Measurements from ENCODE around the gene GNG2.
A peak's percentile ranks its signal among the peaks of the same experiment; 100 is the strongest.

Gene GNG2

GRCh38 chr14:51834240-51834639, 26.2 kb upstream of the GNG2 start:
- Histone ChIP-seq H3K9me3 (ENCODE audit: low read length) (no peaks in the 10 kb centered on the region), H3K36me3 (ENCODE audit: insufficient read depth, low read length) (no peaks in the 10 kb centered on the region), H3K4me3 (ENCODE audit: low read depth in 1 of 2, low read length in 2 of 2) (no peak overlapping the region), H3K9ac (ENCODE audit: low read length) (no peak overlapping the region), H3K4me1 (ENCODE audit: insufficient read depth, low read length) (no peaks in the 10 kb centered on the region), H3K27me3 (ENCODE audit: control insufficient read depth in 1 of 2, insufficient read depth in 2 of 2, low read length in 2 of 2) (no peaks in the 10 kb centered on the region), H3K27ac (ENCODE audit: low read depth, low read length) (no peak overlapping the region)

DNA sequence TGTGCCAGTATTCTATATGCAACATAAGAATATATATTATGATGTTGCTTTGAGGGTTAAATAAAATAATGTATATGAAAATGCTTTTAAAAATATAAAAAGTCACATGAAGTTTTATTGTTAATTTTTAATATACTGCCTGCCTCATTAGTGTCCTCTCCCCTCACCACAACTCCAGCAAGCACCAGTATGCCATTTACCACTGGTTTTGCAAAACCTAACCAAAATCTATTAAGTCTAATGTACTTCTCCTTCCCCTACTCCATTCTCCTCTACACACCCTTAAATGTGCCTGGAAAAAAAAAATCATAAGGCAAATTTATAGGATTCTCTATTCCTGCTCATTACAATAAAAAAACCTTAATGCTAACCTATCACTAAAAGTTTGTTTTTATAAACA, 24.0 kb upstream of the GNG2 start:
- no peak overlapping the region for H3K4me3 ChIP-seq (ENCODE audit: low read depth in 1 of 2, low read length in 2 of 2)
- H3K36me3 ChIP-seq (ENCODE audit: insufficient read depth, low read length): no peaks in the 10 kb centered on the region
- no peaks in the 10 kb centered on the region for H3K4me1 ChIP-seq (ENCODE audit: insufficient read depth, low read length)
- no peaks in the 10 kb centered on the region for H3K9me3 ChIP-seq (ENCODE audit: low read length)
- H3K27me3 ChIP-seq (ENCODE audit: control insufficient read depth in 1 of 2, insufficient read depth in 2 of 2, low read length in 2 of 2): no peaks in the 10 kb centered on the region
- no peak overlapping the region for H3K9ac ChIP-seq (ENCODE audit: low read length)
- H3K27ac ChIP-seq (ENCODE audit: low read depth, low read length): no peak overlapping the region

GRCh38 chr14:51844081-51844881, 16.1 kb upstream of the GNG2 start:
- Histone ChIP-seq H3K4me1 (ENCODE audit: insufficient read depth, low read length) (no peaks in the 10 kb centered on the region), H3K9me3 (ENCODE audit: low read length) (no peaks in the 10 kb centered on the region), H3K27me3 (ENCODE audit: control insufficient read depth in 1 of 2, insufficient read depth in 2 of 2, low read length in 2 of 2) (no peaks in the 10 kb centered on the region), H3K36me3 (ENCODE audit: insufficient read depth, low read length) (no peaks in the 10 kb centered on the region), H3K9ac (ENCODE audit: low read length) (no peak overlapping the region), H3K4me3 (ENCODE audit: low read depth in 1 of 2, low read length in 2 of 2) (no peak overlapping the region), H3K27ac (ENCODE audit: low read depth, low read length) (no peak overlapping the region)

DNA sequence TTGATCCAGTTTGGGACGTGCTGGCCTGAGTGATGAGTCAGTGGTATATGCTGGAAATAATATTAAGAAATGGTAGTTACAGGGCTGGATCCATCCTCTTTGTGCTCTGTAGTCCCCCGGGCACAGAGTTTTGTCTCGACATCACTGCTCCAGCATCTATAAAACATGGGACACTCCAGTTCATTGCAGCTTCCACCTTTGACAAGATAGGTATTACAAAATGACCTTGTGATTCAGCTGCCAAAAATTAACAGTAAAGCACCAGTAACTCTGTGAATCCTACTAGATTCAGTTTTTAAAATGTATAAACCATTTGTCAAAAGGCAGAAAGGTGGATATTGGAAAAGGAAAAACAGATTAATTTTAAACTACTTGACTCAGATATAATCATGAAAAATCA, 14.6 kb upstream of the GNG2 start:
- no peaks in the 10 kb centered on the region for H3K9me3 ChIP-seq (ENCODE audit: low read length)
- no peak overlapping the region for H3K27ac ChIP-seq (ENCODE audit: low read depth, low read length)
- no peaks in the 10 kb centered on the region for H3K4me1 ChIP-seq (ENCODE audit: insufficient read depth, low read length)

GRCh38 chr14:51846631-51847488, 13.6 kb upstream of the GNG2 start:
- H3K9ac ChIP-seq (ENCODE audit: low read length): no peak overlapping the region
- H3K4me3 ChIP-seq (ENCODE audit: low read depth in 1 of 2, low read length in 2 of 2): peak overlapping the region in 1 of 2 donors; percentile 20
- H3K4me1 ChIP-seq (ENCODE audit: insufficient read depth, low read length): no peaks in the 10 kb centered on the region
- H3K9me3 ChIP-seq (ENCODE audit: low read length): no peaks in the 10 kb centered on the region
- no peaks in the 10 kb centered on the region for H3K27me3 ChIP-seq (ENCODE audit: control insufficient read depth in 1 of 2, insufficient read depth in 2 of 2, low read length in 2 of 2)
- H3K36me3 ChIP-seq (ENCODE audit: insufficient read depth, low read length): no peaks in the 10 kb centered on the region
- no peak overlapping the region for H3K27ac ChIP-seq (ENCODE audit: low read depth, low read length)

More for the DNA sequence above, 14.6 kb upstream of the GNG2 start:
- H3K27me3 ChIP-seq (ENCODE audit: control insufficient read depth in 1 of 2, insufficient read depth in 2 of 2, low read length in 2 of 2): no peaks in the 10 kb centered on the region
- H3K4me3 ChIP-seq (ENCODE audit: low read depth in 1 of 2, low read length in 2 of 2): no peak overlapping the region
- H3K36me3 ChIP-seq (ENCODE audit: insufficient read depth, low read length): no peaks in the 10 kb centered on the region
- no peak overlapping the region for H3K9ac ChIP-seq (ENCODE audit: low read length)

GRCh38 chr14:51847489-51847796, 13.0 kb upstream of the GNG2 start:
- H3K4me3 ChIP-seq (ENCODE audit: low read depth in 1 of 2, low read length in 2 of 2): no peak overlapping the region
- no peaks in the 10 kb centered on the region for H3K4me1 ChIP-seq (ENCODE audit: insufficient read depth, low read length)

GRCh38 chr14:51848120-51848519, 12.3 kb upstream of the GNG2 start:
- Histone ChIP-seq H3K4me1 (ENCODE audit: insufficient read depth, low read length) (no peaks in the 10 kb centered on the region), H3K9ac (ENCODE audit: low read length) (no peak overlapping the region), H3K27ac (ENCODE audit: low read depth, low read length) (no peak overlapping the region), H3K36me3 (ENCODE audit: insufficient read depth, low read length) (no peaks in the 10 kb centered on the region), H3K4me3 (ENCODE audit: low read depth in 1 of 2, low read length in 2 of 2) (no peak overlapping the region), H3K9me3 (ENCODE audit: low read length) (no peaks in the 10 kb centered on the region), H3K27me3 (ENCODE audit: control insufficient read depth in 1 of 2, insufficient read depth in 2 of 2, low read length in 2 of 2) (no peaks in the 10 kb centered on the region)

More at GRCh38 chr14:51847489-51847796, 13.0 kb upstream of the GNG2 start:
- no peak overlapping the region for H3K27ac ChIP-seq (ENCODE audit: low read depth, low read length)
- no peaks in the 10 kb centered on the region for H3K36me3 ChIP-seq (ENCODE audit: insufficient read depth, low read length)
- H3K27me3 ChIP-seq (ENCODE audit: control insufficient read depth in 1 of 2, insufficient read depth in 2 of 2, low read length in 2 of 2): no peaks in the 10 kb centered on the region
- no peaks in the 10 kb centered on the region for H3K9me3 ChIP-seq (ENCODE audit: low read length)
- H3K9ac ChIP-seq (ENCODE audit: low read length): no peak overlapping the region

DNA sequence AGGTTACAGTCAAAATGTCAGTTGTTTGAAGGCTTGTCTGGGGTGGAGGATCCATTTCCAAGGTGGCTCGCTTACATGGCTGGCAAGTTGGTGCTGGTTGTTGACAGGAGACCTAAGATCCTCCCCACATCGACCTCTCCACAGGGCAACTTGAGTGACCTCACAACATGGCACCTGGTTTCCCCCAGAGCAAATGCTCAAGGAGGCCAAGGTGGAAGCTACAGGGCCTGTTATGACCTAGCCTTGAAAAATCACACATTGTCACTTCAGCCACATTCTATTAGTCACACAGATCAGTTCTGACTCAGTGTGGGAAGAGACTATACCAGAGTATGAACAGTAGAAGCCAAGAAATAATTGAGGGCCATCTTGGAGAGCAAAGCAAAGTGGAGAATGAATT, 11.3 kb upstream of the GNG2 start:
- Histone ChIP-seq H3K4me1 (ENCODE audit: insufficient read depth, low read length) (no peaks in the 10 kb centered on the region), H3K9ac (ENCODE audit: low read length) (no peak overlapping the region)

DNA sequence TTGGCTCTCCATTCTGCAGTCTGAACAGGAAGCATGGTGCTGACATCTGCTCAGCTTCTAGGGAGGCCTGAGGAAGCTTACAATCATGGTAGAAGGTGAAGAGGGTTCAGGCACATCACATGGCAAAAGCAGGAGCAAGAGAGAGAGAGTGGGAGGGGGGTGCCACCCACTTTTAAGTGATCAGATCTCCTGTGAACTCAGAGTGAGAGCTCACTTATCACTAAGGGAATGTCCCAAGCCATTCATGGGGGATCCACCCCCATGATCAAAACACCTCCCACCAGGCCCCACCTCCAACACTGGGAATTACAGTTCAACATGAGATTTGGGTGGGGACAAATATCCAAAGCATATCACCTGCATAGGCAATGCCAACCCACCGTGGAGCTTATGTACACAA, 9.8 kb upstream of the GNG2 start:
- H3K4me1 ChIP-seq (ENCODE audit: insufficient read depth, low read length): no peaks in the 10 kb centered on the region
- no peaks in the 10 kb centered on the region for H3K9me3 ChIP-seq (ENCODE audit: low read length)
- H3K4me3 ChIP-seq (ENCODE audit: low read depth in 1 of 2, low read length in 2 of 2): no peak overlapping the region
- no peak overlapping the region for H3K9ac ChIP-seq (ENCODE audit: low read length)
- no peaks in the 10 kb centered on the region for H3K27me3 ChIP-seq (ENCODE audit: control insufficient read depth in 1 of 2, insufficient read depth in 2 of 2, low read length in 2 of 2)
- no peaks in the 10 kb centered on the region for H3K36me3 ChIP-seq (ENCODE audit: insufficient read depth, low read length)
- H3K27ac ChIP-seq (ENCODE audit: low read depth, low read length): no peak overlapping the region

More for the DNA sequence above, 11.3 kb upstream of the GNG2 start:
- H3K27me3 ChIP-seq (ENCODE audit: control insufficient read depth in 1 of 2, insufficient read depth in 2 of 2, low read length in 2 of 2): no peaks in the 10 kb centered on the region
- no peak overlapping the region for H3K4me3 ChIP-seq (ENCODE audit: low read depth in 1 of 2, low read length in 2 of 2)
- no peak overlapping the region for H3K27ac ChIP-seq (ENCODE audit: low read depth, low read length)
- H3K36me3 ChIP-seq (ENCODE audit: insufficient read depth, low read length): no peaks in the 10 kb centered on the region
- H3K9me3 ChIP-seq (ENCODE audit: low read length): no peaks in the 10 kb centered on the region

DNA sequence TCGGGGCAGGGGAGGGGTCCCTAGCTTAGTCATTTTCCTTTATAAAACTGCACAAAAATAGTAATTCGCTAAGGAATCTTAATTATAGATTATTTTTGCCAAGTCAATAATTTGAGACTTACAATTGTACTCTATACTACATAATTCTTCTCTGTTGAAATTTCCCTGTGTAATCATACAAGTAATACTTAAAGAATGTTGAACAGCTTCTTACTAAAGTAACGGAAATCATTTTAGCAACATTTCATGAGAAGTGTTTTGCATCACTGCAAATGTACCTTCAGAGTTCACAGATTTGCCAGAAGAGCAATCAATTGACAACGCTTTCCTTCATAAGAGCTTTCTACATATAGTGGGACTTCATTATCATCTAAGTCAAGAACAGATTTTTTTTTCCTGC, 7.9 kb upstream of the GNG2 start:
- Histone ChIP-seq H3K9ac (ENCODE audit: low read length) (no peak overlapping the region), H3K4me3 (ENCODE audit: low read depth in 1 of 2, low read length in 2 of 2) (no peak overlapping the region), H3K9me3 (ENCODE audit: low read length) (no peaks in the 10 kb centered on the region), H3K27ac (ENCODE audit: low read depth, low read length) (no peak overlapping the region), H3K4me1 (ENCODE audit: insufficient read depth, low read length) (no peaks in the 10 kb centered on the region), H3K36me3 (ENCODE audit: insufficient read depth, low read length) (no peaks in the 10 kb centered on the region), H3K27me3 (ENCODE audit: control insufficient read depth in 1 of 2, insufficient read depth in 2 of 2, low read length in 2 of 2) (no peaks in the 10 kb centered on the region)

DNA sequence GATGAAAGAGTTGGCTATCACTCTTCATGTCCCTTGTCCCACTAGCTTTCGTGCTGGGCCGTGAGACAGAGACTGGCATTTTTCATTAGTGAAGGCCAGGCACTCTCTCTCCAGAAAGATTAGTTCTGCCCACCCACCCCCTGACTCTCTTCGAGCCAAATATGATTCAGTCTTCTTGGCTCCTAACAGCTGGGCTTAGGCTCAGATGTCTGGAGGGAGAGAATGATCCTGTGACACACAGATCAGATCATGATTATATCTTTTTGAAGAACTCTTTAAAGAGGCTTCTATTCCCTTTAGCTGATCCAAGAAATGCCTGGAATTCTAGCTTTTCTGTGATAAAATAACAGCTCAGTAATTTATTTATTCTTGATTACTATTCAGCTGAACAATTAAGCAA, 5.2 kb upstream of the GNG2 start:
- Histone ChIP-seq H3K36me3 (ENCODE audit: insufficient read depth, low read length) (no peaks in the 10 kb centered on the region), H3K27ac (ENCODE audit: low read depth, low read length) (no peak overlapping the region), H3K4me1 (ENCODE audit: insufficient read depth, low read length) (peaks cover 11% of the 10 kb centered on the region), H3K4me3 (ENCODE audit: low read depth in 1 of 2, low read length in 2 of 2) (no peak overlapping the region), H3K9ac (ENCODE audit: low read length) (no peak overlapping the region), H3K9me3 (ENCODE audit: low read length) (no peaks in the 10 kb centered on the region), H3K27me3 (ENCODE audit: control insufficient read depth in 1 of 2, insufficient read depth in 2 of 2, low read length in 2 of 2) (no peaks in the 10 kb centered on the region)
